ENCODE data around the gene INHBB. TPM values are rescaled to one million over a fixed set of nuclear protein-coding genes. Genes with fewer than 3 reads are reported as not detected.

The INHBB gene
- total RNA-seq, 1 experiment from 2014 or later = not detected

DNA sequence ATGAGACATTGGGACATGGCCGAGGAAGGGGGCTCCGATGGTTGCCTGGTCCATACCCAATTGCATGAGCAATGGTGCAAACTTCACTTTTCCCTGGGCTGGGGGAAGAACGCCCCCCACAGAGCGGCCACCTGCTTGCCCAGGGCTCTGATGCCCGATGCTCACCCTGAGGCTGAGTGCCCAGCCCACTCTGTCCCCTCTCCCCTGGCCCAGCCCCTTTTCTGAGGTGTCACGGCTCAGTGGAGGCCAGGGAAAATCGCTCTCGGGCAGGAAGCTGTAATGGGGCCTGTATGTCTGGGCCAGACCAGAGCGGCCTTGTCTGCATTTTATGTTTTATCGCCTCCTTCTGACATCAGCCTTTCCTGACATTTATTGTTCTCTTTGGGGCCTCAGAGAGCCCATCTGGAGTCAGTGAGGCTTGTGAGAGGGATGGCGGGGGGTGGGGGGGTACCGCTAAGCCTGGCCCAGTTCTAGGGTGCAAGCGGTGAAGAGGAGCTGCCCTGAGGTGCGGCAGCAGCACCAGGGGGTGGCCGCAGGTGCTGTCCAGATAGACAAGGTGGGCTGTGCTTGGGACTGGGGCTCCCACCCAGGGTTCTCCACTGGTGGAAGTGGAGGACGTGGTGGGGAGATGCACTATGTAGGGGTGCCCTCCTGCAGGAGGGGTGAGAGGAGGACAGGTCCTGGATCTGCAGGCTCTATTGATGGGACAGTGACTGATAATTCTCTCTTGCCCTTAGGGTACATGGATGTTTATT lies 46.2 kb downstream of the INHBB start:
- no peak for DNase-seq
- TF ChIP-seq, protein P1, sequence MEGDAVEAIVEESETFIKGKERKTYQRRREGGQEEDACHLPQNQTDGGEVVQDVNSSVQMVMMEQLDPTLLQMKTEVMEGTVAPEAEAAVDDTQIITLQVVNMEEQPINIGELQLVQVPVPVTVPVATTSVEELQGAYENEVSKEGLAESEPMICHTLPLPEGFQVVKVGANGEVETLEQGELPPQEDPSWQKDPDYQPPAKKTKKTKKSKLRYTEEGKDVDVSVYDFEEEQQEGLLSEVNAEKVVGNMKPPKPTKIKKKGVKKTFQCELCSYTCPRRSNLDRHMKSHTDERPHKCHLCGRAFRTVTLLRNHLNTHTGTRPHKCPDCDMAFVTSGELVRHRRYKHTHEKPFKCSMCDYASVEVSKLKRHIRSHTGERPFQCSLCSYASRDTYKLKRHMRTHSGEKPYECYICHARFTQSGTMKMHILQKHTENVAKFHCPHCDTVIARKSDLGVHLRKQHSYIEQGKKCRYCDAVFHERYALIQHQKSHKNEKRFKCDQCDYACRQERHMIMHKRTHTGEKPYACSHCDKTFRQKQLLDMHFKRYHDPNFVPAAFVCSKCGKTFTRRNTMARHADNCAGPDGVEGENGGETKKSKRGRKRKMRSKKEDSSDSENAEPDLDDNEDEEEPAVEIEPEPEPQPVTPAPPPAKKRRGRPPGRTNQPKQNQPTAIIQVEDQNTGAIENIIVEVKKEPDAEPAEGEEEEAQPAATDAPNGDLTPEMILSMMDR (IDR thresholded peaks at IDR 0.05; ENCODE audit: unreplicated experiment) = no peak
- Mint-ChIP-seq H3K9me3 (ENCODE audit: low read depth, unreplicated experiment) (no peaks in the 10 kb centered on the region), H3K36me3 (ENCODE audit: insufficient read depth, unreplicated experiment) (no peaks in the 10 kb centered on the region), H3K27me3 (ENCODE audit: unreplicated experiment) (no peaks in the 10 kb centered on the region), H3K27ac (ENCODE audit: unreplicated experiment) (no peak overlapping the region), H3K4me1 (ENCODE audit: low read depth, unreplicated experiment) (peaks cover 3% of the 10 kb centered on the region), H3K4me3 (ENCODE audit: low read depth, unreplicated experiment) (no peak overlapping the region)
- BruUV-seq (replicated peaks) = no TSS peak
- intact Hi-C loops (cut with micrococcal nuclease; ENCODE audit: unreplicated experiment) = no loop called here
- CTCF ChIA-PET = no interaction called here

DNA sequence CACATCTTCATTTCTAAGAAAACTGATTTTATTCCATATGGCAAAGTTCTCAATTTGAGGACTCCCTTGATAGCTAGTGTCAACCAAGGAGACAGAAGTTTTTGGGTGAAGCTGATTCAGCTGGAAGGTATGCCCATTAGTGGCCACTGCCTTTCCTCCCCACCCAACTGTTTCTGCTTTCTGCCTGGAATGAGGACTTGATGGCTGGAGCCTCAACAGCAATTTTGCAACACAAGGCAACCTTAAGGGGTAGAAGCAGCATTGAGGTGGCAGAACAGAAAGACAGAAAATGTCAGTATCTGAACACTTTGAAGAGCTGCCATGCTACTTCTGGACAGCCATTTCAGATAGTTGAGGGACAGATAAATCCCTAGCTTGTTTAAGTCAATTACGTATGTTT lies 47.0 kb downstream of the INHBB start:
- no peaks in the 10 kb centered on the region for H3K9me3 Mint-ChIP-seq (ENCODE audit: low read depth, unreplicated experiment)
- TF ChIP-seq, protein P1 (IDR thresholded peaks at IDR 0.05; ENCODE audit: unreplicated experiment) = no peak
- H3K27ac Mint-ChIP-seq (ENCODE audit: unreplicated experiment) = no peak overlapping the region
- BruUV-seq (replicated peaks) = no TSS peak
- CTCF ChIA-PET = no interaction called here
- peaks cover 11% of the 10 kb centered on the region for H3K4me1 Mint-ChIP-seq (ENCODE audit: low read depth, unreplicated experiment)
- DNase-seq = no peak
- intact Hi-C loops (cut with micrococcal nuclease; ENCODE audit: unreplicated experiment) = no loop called here
- H3K27me3 Mint-ChIP-seq (ENCODE audit: unreplicated experiment) = no peaks in the 10 kb centered on the region
- H3K36me3 Mint-ChIP-seq (ENCODE audit: insufficient read depth, unreplicated experiment) = no peaks in the 10 kb centered on the region
- H3K4me3 Mint-ChIP-seq (ENCODE audit: low read depth, unreplicated experiment) = no peak overlapping the region

DNA sequence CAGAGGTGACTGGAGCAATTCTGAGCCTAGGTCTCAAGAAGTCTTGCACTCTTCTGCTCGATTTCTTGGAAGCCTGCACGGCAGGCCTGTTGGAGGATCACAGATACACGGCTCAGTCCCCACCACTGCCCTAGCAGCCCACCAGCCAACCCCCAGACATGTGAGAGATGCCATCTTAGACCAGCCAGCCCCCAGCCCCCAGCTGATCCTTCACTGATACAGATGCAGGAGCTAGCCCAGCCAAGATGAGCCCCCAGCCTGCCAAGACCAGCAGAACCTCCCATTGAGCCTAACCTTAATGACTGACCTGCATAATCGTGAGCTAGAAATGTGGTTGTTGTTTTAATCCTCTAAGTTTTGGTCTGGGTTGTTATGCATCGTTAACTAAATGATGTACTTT lies 47.5 kb downstream of the INHBB start:
- intact Hi-C loops (cut with micrococcal nuclease; ENCODE audit: unreplicated experiment) = no loop called here
- BruUV-seq (replicated peaks) = no TSS peak
- TF ChIP-seq, protein P1 (IDR thresholded peaks at IDR 0.05; ENCODE audit: unreplicated experiment) = no peak
- H3K4me3 Mint-ChIP-seq (ENCODE audit: low read depth, unreplicated experiment) = no peak overlapping the region
- H3K9me3 Mint-ChIP-seq (ENCODE audit: low read depth, unreplicated experiment) = no peaks in the 10 kb centered on the region
- H3K27me3 Mint-ChIP-seq (ENCODE audit: unreplicated experiment) = no peaks in the 10 kb centered on the region
- H3K4me1 Mint-ChIP-seq (ENCODE audit: low read depth, unreplicated experiment) = peaks cover 17% of the 10 kb centered on the region
- H3K36me3 Mint-ChIP-seq (ENCODE audit: insufficient read depth, unreplicated experiment) = no peaks in the 10 kb centered on the region
- CTCF ChIA-PET = no interaction called here
- H3K27ac Mint-ChIP-seq (ENCODE audit: unreplicated experiment) = no peak overlapping the region
- DNase-seq = no peak

DNA sequence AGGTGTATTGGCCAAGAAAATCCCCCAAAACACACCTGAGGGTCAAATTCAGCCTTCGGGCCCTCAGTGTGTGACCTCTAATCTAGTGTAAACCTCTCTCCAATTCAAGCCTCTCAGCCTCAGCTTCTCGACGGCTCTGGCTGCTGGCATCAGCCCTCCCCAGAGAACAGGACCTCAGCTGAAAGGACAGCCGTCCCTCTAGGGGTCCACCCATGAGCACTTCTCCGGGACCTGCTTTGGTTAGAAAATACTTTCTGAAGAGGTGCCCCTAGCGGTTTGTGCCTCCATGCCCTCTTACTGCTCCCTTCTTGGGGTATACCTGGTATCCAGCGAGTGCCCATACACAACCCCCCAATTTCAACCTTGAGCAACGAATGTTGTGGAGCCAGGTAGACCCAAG lies 48.8 kb downstream of the INHBB start:
- H3K4me3 Mint-ChIP-seq (ENCODE audit: low read depth, unreplicated experiment) = no peak overlapping the region
- H3K9me3 Mint-ChIP-seq (ENCODE audit: low read depth, unreplicated experiment) = no peaks in the 10 kb centered on the region
- H3K27me3 Mint-ChIP-seq (ENCODE audit: unreplicated experiment) = no peaks in the 10 kb centered on the region
- H3K4me1 Mint-ChIP-seq (ENCODE audit: low read depth, unreplicated experiment) = peaks cover 30% of the 10 kb centered on the region
- no TSS peak for BruUV-seq (replicated peaks)
- no peak overlapping the region for H3K27ac Mint-ChIP-seq (ENCODE audit: unreplicated experiment)
- no peaks in the 10 kb centered on the region for H3K36me3 Mint-ChIP-seq (ENCODE audit: insufficient read depth, unreplicated experiment)
- DNase-seq = no peak
- TF ChIP-seq, protein P1 (IDR thresholded peaks at IDR 0.05; ENCODE audit: unreplicated experiment) = no peak
- intact Hi-C loops (cut with micrococcal nuclease; ENCODE audit: unreplicated experiment) = no loop called here
- CTCF ChIA-PET = no interaction called here

Data from Calu3 (cell line).